Heart left ventricle (tissue), 13 donors: ENCODE results near the gene NECAB2.

Experiments
- POLR2A ChIP-seq, 2 donors: fragments of 450-650 bp; IDR thresholded peaks; one replicate each; pipeline ENCODE4 v1.6.1; 2017; ENCODE audit warnings: antibody characterized with exemption in 2 of 2, mild to moderate bottlenecking in 2 of 2, moderate library complexity in 2 of 2
- TF ChIP-seq, protein P1 (sequence below), 12 donors: fragments of 200-600 bp; sonication (generic) in 4 of 12; IDR thresholded peaks; one replicate each; pipeline versions ENCODE4 v1.5.0 to v1.8.0; 2018 to 2022; ENCODE audit warnings: antibody characterized with exemption in 12 of 12, mild to moderate bottlenecking in 5 of 12
- donor health status: ischemic (EF 13 %, LVEDD 7.1; RV severe dilation, severe dysfunction).
- donor health status: DM: no; HTN: yes; CAD: no.
- donor health status: DM: no; HTN: no; CAD: no.
- donor health status: ischemic (EF 25% LVEDD 6.9; RV normal size, moderate dysfunction).
- donor health status: ischemic (EF 25% LVEDD 5.7; RV mildly dilated, moderate dysfunction).
- donor health status: ischemic (EF 35%, LVEDD 5.7; RV mildly dilated, moderate dysfunction).
- donor health status: nonischemic (EF 11% LVEDD 7.7; RV severe dilation, severe dysfunction).
- donor health status: DM: yes; HTN: yes; CAD: no.
- donor health status: PGD.
- donor health status: ischemic (EF 29% LVEDD 5.4; RV normal size, mild dysfunction).
- donor health status: nonischemic (EF 23%, LVEDD 6.1; RV moderate dilation, normal function).

DNA sequence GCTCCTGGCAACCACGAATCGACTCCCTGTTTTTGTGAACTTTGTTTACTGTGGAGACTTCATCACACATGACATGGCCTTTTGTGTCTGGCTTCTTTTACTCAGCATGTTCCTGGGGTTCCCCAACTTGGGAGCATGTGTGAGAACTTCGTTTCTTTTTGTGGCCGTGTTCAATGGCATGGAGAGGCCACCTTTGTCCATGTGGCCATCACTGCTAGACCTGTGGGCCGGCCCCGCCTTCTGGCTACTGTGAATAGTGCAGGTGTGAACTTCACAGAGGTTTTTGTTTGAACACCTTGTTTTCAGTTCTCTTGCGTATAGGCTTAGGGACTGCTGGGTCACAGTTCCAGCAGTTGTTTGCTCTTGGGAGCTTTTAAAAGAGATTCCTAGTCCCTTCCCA, 80.2 kb downstream of the NECAB2 start:
- no peak for TF ChIP-seq POLR2A (IDR thresholded peaks at IDR 0.05)
- TF ChIP-seq, protein P1, sequence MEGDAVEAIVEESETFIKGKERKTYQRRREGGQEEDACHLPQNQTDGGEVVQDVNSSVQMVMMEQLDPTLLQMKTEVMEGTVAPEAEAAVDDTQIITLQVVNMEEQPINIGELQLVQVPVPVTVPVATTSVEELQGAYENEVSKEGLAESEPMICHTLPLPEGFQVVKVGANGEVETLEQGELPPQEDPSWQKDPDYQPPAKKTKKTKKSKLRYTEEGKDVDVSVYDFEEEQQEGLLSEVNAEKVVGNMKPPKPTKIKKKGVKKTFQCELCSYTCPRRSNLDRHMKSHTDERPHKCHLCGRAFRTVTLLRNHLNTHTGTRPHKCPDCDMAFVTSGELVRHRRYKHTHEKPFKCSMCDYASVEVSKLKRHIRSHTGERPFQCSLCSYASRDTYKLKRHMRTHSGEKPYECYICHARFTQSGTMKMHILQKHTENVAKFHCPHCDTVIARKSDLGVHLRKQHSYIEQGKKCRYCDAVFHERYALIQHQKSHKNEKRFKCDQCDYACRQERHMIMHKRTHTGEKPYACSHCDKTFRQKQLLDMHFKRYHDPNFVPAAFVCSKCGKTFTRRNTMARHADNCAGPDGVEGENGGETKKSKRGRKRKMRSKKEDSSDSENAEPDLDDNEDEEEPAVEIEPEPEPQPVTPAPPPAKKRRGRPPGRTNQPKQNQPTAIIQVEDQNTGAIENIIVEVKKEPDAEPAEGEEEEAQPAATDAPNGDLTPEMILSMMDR (IDR thresholded peaks at IDR 0.05) = no peak
